Measurements from ENCODE around the gene PROB1. TPM values are rescaled to one million over a fixed set of nuclear protein-coding genes. Genes with fewer than 3 reads are reported as not detected.

The PROB1 gene
- total RNA-seq, 1 experiment from 2014 or later, result 2.2 TPM

GRCh38 chr5:139404484-139404840, 9.6 kb upstream of the PROB1 start:
- CTCF ChIA-PET, result no interaction called here
- BruUV-seq (replicated peaks), result TSS peak; percentile 88
- H3K4me1 ChIP-seq (ENCODE audit: insufficient read depth, low read length), result peaks cover 10% of the 10 kb centered on the region
- H3K9me3 ChIP-seq (ENCODE audit: low read length), result no peaks in the 10 kb centered on the region
- H3K4me3 ChIP-seq (ENCODE audit: low read length), result peak overlapping the region; percentile 68
- no peaks in the 10 kb centered on the region for H4K20me1 ChIP-seq (ENCODE audit: low read length)
- no peak for ATAC-seq
- H3K36me3 ChIP-seq (ENCODE audit: low read depth, low read length), result no peaks in the 10 kb centered on the region
- no peaks in the 10 kb centered on the region for H3K27me3 ChIP-seq (ENCODE audit: low read length)
- H3F3A ChIP-seq (ENCODE audit: low read length, unreplicated experiment), result no peaks in the 10 kb centered on the region
- DNase-seq, result no peak
- no peaks in the 10 kb centered on the region for H3K9me2 ChIP-seq (replicated peaks; ENCODE audit: low read length)
- peak overlapping the region; percentile 90 for H3K27ac ChIP-seq (ENCODE audit: low read length)
- no peaks in the 10 kb centered on the region for H3K79me2 ChIP-seq (ENCODE audit: low read length)
- H2AFZ ChIP-seq (ENCODE audit: low read length), result peak overlapping the region; percentile 91
- TF ChIP-seq EZH2phosphoT487 (IDR thresholded peaks at IDR 0.05; ENCODE audit: borderline replicate concordance, low read length), result no peak
- no peak for TF ChIP-seq EZH2 (IDR thresholded peaks at IDR 0.05; ENCODE audit: low read length, unreplicated experiment)
- no peak for TF ChIP-seq CTCF (conservative IDR thresholded peaks at IDR 0.05; ENCODE audit: low read depth, low read length)
- POLR2A ChIA-PET (ENCODE audit: unreplicated experiment), result interaction anchor here (0.5 kb wide), 1 partner anchor 795 kb away, joined by 3 read pairs; no protein-coding TSS in a partner anchor
- intact Hi-C loops (cut with micrococcal nuclease), result no loop called here
- H3K9ac ChIP-seq (ENCODE audit: low read length), result peak overlapping the region; percentile 88
- peak overlapping the region; percentile 90 for H3K4me2 ChIP-seq (ENCODE audit: low read length)

GRCh38 chr5:139403787-139404483, 9.0 kb upstream of the PROB1 start, which contains the start of gene SPATA24:
Gene SPATA24 (minus strand): TSS chr5:139404089. CDS start chr5:139404060, 29 bp downstream.
- peak within 1 kb of the TSS; percentile 91 for H2AFZ ChIP-seq (ENCODE audit: low read length)
- no peak for TF ChIP-seq EZH2 (IDR thresholded peaks at IDR 0.05; ENCODE audit: low read length, unreplicated experiment)
- no peak for TF ChIP-seq CTCF (conservative IDR thresholded peaks at IDR 0.05; ENCODE audit: low read depth, low read length)
- no peak for TF ChIP-seq EZH2phosphoT487 (IDR thresholded peaks at IDR 0.05; ENCODE audit: borderline replicate concordance, low read length)
- H3K9me3 ChIP-seq (ENCODE audit: low read length), result no peaks in the 10 kb centered on the region
- H3K27ac ChIP-seq (ENCODE audit: low read length), result peak within 1 kb of the TSS; percentile 90
- no peaks in the 10 kb centered on the region for H4K20me1 ChIP-seq (ENCODE audit: low read length)
- no peaks in the 10 kb centered on the region for H3F3A ChIP-seq (ENCODE audit: low read length, unreplicated experiment)
- H3K79me2 ChIP-seq (ENCODE audit: low read length), result no peaks in the 10 kb centered on the region
- H3K9me2 ChIP-seq (replicated peaks; ENCODE audit: low read length), result no peaks in the 10 kb centered on the region
- intact Hi-C loops (cut with micrococcal nuclease), result no loop called here
- peak; percentile 91 for DNase-seq
- peaks cover 10% of the 10 kb centered on the region for H3K4me1 ChIP-seq (ENCODE audit: insufficient read depth, low read length)
- CTCF ChIA-PET, result no interaction called here
- BruUV-seq (replicated peaks), result no TSS peak
- ATAC-seq, result peak; percentile 95
- peak within 1 kb of the TSS; percentile 68 for H3K4me3 ChIP-seq (ENCODE audit: low read length)
- no peaks in the 10 kb centered on the region for H3K27me3 ChIP-seq (ENCODE audit: low read length)
- H3K36me3 ChIP-seq (ENCODE audit: low read depth, low read length), result no peaks in the 10 kb centered on the region
- H3K4me2 ChIP-seq (ENCODE audit: low read length), result peak within 1 kb of the TSS; percentile 90
- POLR2A ChIA-PET (ENCODE audit: unreplicated experiment), result interaction anchor here (0.5 kb wide), 1 partner anchor 795 kb away, joined by 3 read pairs; no protein-coding TSS in a partner anchor
- peak within 1 kb of the TSS; percentile 88 for H3K9ac ChIP-seq (ENCODE audit: low read length)

GRCh38 chr5:139403418-139403786, 8.5 kb upstream of the PROB1 start:
- ATAC-seq (no peak), DNase-seq (no peak)
- peak overlapping the region; percentile 90 for H3K27ac ChIP-seq (ENCODE audit: low read length)
- H3K4me3 ChIP-seq (ENCODE audit: low read length), result peak overlapping the region; percentile 68
- peak overlapping the region; percentile 91 for H2AFZ ChIP-seq (ENCODE audit: low read length)
- no peaks in the 10 kb centered on the region for H3K79me2 ChIP-seq (ENCODE audit: low read length)
- peak overlapping the region; percentile 88 for H3K9ac ChIP-seq (ENCODE audit: low read length)
- H3K4me2 ChIP-seq (ENCODE audit: low read length), result peak overlapping the region; percentile 90
- no peak for TF ChIP-seq EZH2 (IDR thresholded peaks at IDR 0.05; ENCODE audit: low read length, unreplicated experiment)
- POLR2A ChIA-PET (ENCODE audit: unreplicated experiment), result no interaction called here
- no peaks in the 10 kb centered on the region for H3K27me3 ChIP-seq (ENCODE audit: low read length)
- CTCF ChIA-PET, result no interaction called here
- peaks cover 10% of the 10 kb centered on the region for H3K4me1 ChIP-seq (ENCODE audit: insufficient read depth, low read length)
- H3K9me3 ChIP-seq (ENCODE audit: low read length), result no peaks in the 10 kb centered on the region
- no peaks in the 10 kb centered on the region for H3F3A ChIP-seq (ENCODE audit: low read length, unreplicated experiment)
- intact Hi-C loops (cut with micrococcal nuclease), result no loop called here
- H3K9me2 ChIP-seq (replicated peaks; ENCODE audit: low read length), result no peaks in the 10 kb centered on the region
- no peaks in the 10 kb centered on the region for H3K36me3 ChIP-seq (ENCODE audit: low read depth, low read length)
- TSS peak; percentile 88 for BruUV-seq (replicated peaks)
- H4K20me1 ChIP-seq (ENCODE audit: low read length), result no peaks in the 10 kb centered on the region
